Astrocyte of the spinal cord (primary cell): ENCODE measurements around the gene ABHD15.

ENCODE experiments used
- DNase-seq: peaks from one replicate; pipeline ENCODE4 v3.0.0; 2011; ENCODE audit warnings: low read depth, low spot score
- H3K4me3 ChIP-seq: 2 replicates; pipeline ENCODE4 v1.5.1; 2011; ENCODE audit warnings: low read depth, mild to moderate bottlenecking, low read length, moderate library complexity
- CTCF ChIP-seq: IDR thresholded peaks from 2 replicates; pipeline ENCODE4 v1.5.1; 2012; ENCODE audit warnings: low read depth, mild to moderate bottlenecking, low read length, inconsistent platforms
- in situ Hi-C: cut with HindIII; loops from 2 replicates; pipeline ENCODE4 v1.10.0; 2017; ENCODE audit warnings: low sequenced_read_pairs

ABHD15 gene

GRCh38 chr17:29549177-29549923, 17.5 kb downstream of the ABHD15 start:
- DNase-seq: peak; percentile 50
- in situ Hi-C loops: no loop called here
- no peak overlapping the region for H3K4me3 ChIP-seq
- no peak for TF ChIP-seq CTCF

GRCh38 chr17:29546830-29547229, 20.0 kb downstream of the ABHD15 start:
- no peak for DNase-seq
- H3K4me3 ChIP-seq: no peak overlapping the region
- TF ChIP-seq CTCF: no peak
- in situ Hi-C loops: no loop called here

- DNase-seq: no peak
- in situ Hi-C loops: no loop called here
- no peak for TF ChIP-seq CTCF
- no peak overlapping the region for H3K4me3 ChIP-seq
Observed at GRCh38 chr17:29546085-29546484, 20.8 kb downstream of the ABHD15 start.

- in situ Hi-C loops: no loop called here
- no peak for DNase-seq
- no peak overlapping the region for H3K4me3 ChIP-seq
- TF ChIP-seq CTCF: no peak
Observed at GRCh38 chr17:29544066-29544465, 22.8 kb downstream of the ABHD15 start.

- no peak overlapping the region for H3K4me3 ChIP-seq
- no peak for TF ChIP-seq CTCF
- DNase-seq: no peak
- in situ Hi-C loops: no loop called here
Observed at GRCh38 chr17:29533976-29534375, 32.9 kb downstream of the ABHD15 start.

- no peak for DNase-seq
- in situ Hi-C loops: no loop called here
- no peak for TF ChIP-seq CTCF
- no peak overlapping the region for H3K4me3 ChIP-seq
Observed at GRCh38 chr17:29526322-29526721, 40.5 kb downstream of the ABHD15 start.
